ENCODE results near the gene KLHL36. TPM values are rescaled to one million over a fixed set of nuclear protein-coding genes. Genes with fewer than 3 reads are reported as not detected.
"Not testable (repeated sequence)": the region's sequence is repeated elsewhere in the genome, so short reads cannot be mapped to it uniquely, and the experiment has no call there.

KLHL36 gene
- polyA plus RNA-seq, 2 donors = 15.9 to 16.1 TPM

DNA sequence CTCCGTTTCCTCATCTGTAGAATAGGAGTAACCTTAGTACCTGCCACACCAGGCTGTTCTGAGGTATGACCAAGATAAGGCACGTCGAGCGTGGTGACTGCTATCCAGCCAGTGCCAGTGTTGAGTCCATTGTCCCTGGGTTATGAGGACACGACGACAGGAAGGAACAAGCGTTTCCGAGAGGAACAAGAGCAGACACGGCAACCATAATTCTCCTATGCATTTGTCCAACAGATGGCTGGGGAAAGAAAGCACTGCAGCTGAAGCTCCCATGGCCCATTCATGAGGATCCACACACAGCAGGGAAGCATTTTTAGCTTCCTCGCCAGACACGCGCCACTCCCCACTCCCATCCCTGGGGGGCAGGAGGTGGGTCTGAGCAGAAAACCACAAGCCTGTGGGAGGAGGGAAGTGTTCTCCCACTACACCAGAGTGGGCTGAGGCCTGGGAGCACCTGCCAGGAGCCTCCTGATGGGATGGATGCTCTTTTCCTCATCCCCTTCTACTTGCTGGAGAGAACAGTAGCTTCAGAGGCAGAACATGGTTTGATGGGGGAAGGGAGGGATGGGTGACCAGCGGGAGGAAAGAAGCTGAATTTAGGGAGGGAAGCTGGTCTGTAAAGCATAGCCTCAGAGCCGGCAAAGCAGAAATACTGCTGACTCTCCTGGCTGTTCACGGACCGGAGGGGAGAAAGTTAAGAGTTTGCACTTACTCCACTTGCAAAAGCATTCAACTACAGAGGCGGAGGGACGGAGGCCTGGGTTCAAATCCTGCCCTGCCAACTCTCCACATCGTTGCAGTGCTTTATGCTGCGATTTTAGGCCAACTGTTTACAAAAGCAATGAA is 33.1 kb upstream of the KLHL36 start:
- no peaks in the 10 kb centered on the region for H3K27me3 ChIP-seq (ENCODE audit: control insufficient read depth in 1 of 2, insufficient read depth in 2 of 2, low read length in 2 of 2)
- H3K4me1 ChIP-seq (ENCODE audit: control insufficient read depth in 2 of 2, insufficient read depth in 2 of 2, low read length in 1 of 2) = no peaks in the 10 kb centered on the region
- H3K36me3 ChIP-seq (ENCODE audit: control insufficient read depth in 2 of 2, insufficient read depth in 2 of 2, low read length in 1 of 2) = no peaks in the 10 kb centered on the region
- no peak overlapping the region for H3K27ac ChIP-seq (ENCODE audit: low read depth in 2 of 2, low read length in 1 of 2)
- no peaks in the 10 kb centered on the region for H3K9me3 ChIP-seq (ENCODE audit: control insufficient read depth in 2 of 2, insufficient read depth in 1 of 2, low read depth in 1 of 2, low read length in 1 of 2)
- 73 to 78% methylated on average over 20 of the region's 20 CpGs for WGBS, 2 donors
- no peak overlapping the region for H3K4me3 ChIP-seq (ENCODE audit: low read depth in 1 of 2, low read length in 2 of 2)

DNA sequence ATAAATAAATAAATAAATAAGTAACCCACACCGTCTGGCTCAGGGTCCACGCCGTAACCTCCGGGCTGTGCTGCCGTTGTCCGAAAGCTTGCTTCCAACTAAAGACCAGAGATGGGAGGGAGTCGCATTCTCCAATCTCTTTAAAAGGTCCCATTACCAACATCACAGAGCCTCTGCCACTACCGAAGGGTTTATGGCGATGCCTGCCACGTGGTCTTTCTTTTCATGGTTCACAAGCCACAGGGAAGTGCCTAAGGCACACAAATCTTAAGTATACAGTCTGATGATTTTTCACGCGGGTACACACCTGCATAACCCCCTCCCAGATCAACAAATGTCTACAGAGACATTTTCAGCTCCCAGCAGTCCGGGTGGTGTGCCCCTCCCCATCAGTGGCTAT is 31.8 kb upstream of the KLHL36 start:
- no peak overlapping the region for H3K27ac ChIP-seq (ENCODE audit: low read depth in 2 of 2, low read length in 1 of 2)
- no peaks in the 10 kb centered on the region for H3K9me3 ChIP-seq (ENCODE audit: control insufficient read depth in 2 of 2, insufficient read depth in 1 of 2, low read depth in 1 of 2, low read length in 1 of 2)
- no peaks in the 10 kb centered on the region for H3K4me1 ChIP-seq (ENCODE audit: control insufficient read depth in 2 of 2, insufficient read depth in 2 of 2, low read length in 1 of 2)
- WGBS, 2 donors = 29 to 45% methylated on average over 13 of the region's 13 CpGs
- H3K27me3 ChIP-seq (ENCODE audit: control insufficient read depth in 1 of 2, insufficient read depth in 2 of 2, low read length in 2 of 2) = no peaks in the 10 kb centered on the region
- no peaks in the 10 kb centered on the region for H3K36me3 ChIP-seq (ENCODE audit: control insufficient read depth in 2 of 2, insufficient read depth in 2 of 2, low read length in 1 of 2)
- peak overlapping the region in 1 of 2 donors; percentile 75 for H3K4me3 ChIP-seq (ENCODE audit: low read depth in 1 of 2, low read length in 2 of 2)

DNA sequence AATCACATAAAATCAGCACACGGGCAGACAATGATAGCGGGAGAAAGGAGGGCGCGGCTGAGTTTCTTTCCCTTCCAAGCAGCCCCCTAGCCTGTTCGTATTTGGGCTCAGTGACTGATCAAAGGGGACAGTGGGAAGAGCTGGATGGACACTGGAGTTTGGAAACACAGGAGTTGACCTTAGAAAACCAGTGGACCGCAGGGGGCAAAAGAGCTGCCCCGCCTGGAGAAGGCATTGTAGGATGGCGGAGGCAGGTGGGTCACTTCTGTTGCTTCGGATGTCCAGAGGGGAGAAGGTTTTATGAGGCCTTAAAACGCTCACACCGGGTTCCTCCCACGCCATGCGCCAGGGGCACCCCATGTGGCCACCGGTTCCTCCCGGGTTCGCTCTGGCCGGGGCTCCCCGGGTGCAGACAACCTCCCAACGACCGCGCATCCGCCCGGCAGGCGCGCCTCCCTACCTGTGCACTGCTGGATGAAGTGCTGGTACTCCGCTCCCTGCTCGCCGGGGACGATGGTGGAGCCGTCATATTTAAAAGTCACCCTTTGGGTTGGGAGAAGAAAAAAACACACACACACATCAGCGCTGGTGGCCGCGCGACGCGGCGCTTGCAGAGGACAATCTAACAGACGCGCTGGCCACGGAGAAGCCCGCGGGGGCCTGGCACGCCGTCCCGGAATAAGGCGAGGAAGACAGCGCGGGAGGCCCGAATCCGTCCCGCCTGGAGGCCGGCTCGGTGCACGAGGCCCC is 31.1 kb upstream of the KLHL36 start:
- Histone ChIP-seq H3K4me1 (ENCODE audit: control insufficient read depth in 2 of 2, insufficient read depth in 2 of 2, low read length in 1 of 2) (no peaks in the 10 kb centered on the region), H3K27me3 (ENCODE audit: control insufficient read depth in 1 of 2, insufficient read depth in 2 of 2, low read length in 2 of 2) (no peaks in the 10 kb centered on the region), H3K36me3 (ENCODE audit: control insufficient read depth in 2 of 2, insufficient read depth in 2 of 2, low read length in 1 of 2) (no peaks in the 10 kb centered on the region), H3K9me3 (ENCODE audit: control insufficient read depth in 2 of 2, insufficient read depth in 1 of 2, low read depth in 1 of 2, low read length in 1 of 2) (no peaks in the 10 kb centered on the region), H3K4me3 (ENCODE audit: low read depth in 1 of 2, low read length in 2 of 2) (peak overlapping the region; percentile 68 to 75), H3K27ac (ENCODE audit: low read depth in 2 of 2, low read length in 1 of 2) (peak overlapping the region; percentile 62 to 71)
- WGBS, 2 donors = 1 to 4% methylated on average over 54 of the region's 54 CpGs

DNA sequence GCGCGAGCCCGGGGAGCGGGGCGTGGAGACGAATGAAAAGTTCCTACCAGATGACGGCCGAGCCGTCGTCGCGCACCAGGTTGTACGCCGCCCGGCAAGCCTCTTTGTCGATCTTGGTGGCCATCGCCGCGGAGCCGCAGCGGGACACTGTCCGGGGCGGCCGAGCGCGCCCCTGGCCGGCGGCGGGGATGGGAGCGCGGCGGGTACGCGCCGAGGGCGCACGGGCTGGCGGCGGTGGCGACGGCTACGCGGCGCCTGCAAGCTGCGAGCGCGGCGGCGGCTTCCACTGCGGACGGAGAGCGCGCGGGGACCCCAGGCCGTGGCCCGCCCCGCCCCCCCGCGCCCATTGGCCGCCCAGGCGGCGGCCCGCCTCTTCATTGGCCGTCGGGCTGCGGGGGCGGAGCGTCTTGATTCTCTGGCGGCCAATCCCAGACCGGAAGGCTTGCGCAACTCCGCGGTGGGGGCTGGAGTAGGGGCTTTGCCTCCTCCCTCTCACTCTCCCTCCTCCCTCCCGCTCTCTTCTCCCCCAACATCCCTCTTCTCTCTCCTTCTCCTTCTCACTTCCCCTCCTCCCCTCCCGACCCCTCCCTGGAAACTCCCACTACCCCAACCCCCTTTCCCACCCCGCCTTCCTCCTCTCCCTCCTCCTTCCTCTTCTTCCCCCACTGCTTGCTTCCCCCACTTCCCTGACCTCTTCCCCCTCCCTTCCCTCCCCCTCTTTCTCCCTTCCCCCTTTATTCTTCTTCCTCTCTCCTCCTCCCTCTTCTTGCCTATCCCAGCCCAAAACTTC is 30.3 kb upstream of the KLHL36 start, which contains the start of gene COTL1:
Gene COTL1 (minus strand): TSS at position 288 of the 790 bp plus-strand sequence. CDS start 164 bp downstream, at position 124.
- no peaks in the 10 kb centered on the region for H3K36me3 ChIP-seq (ENCODE audit: control insufficient read depth in 2 of 2, insufficient read depth in 2 of 2, low read length in 1 of 2)
- H3K27ac ChIP-seq (ENCODE audit: low read depth in 2 of 2, low read length in 1 of 2) = peak within 1 kb of the TSS; percentile 62 to 71
- 0 to 1% methylated on average over 36 to 76 of the region's 76 CpGs for WGBS, 2 donors
- H3K9me3 ChIP-seq (ENCODE audit: control insufficient read depth in 2 of 2, insufficient read depth in 1 of 2, low read depth in 1 of 2, low read length in 1 of 2) = no peaks in the 10 kb centered on the region
- H3K4me1 ChIP-seq (ENCODE audit: control insufficient read depth in 2 of 2, insufficient read depth in 2 of 2, low read length in 1 of 2) = no peaks in the 10 kb centered on the region
- no peaks in the 10 kb centered on the region for H3K27me3 ChIP-seq (ENCODE audit: control insufficient read depth in 1 of 2, insufficient read depth in 2 of 2, low read length in 2 of 2)
- peak within 1 kb of the TSS; percentile 68 to 75 for H3K4me3 ChIP-seq (ENCODE audit: low read depth in 1 of 2, low read length in 2 of 2)

DNA sequence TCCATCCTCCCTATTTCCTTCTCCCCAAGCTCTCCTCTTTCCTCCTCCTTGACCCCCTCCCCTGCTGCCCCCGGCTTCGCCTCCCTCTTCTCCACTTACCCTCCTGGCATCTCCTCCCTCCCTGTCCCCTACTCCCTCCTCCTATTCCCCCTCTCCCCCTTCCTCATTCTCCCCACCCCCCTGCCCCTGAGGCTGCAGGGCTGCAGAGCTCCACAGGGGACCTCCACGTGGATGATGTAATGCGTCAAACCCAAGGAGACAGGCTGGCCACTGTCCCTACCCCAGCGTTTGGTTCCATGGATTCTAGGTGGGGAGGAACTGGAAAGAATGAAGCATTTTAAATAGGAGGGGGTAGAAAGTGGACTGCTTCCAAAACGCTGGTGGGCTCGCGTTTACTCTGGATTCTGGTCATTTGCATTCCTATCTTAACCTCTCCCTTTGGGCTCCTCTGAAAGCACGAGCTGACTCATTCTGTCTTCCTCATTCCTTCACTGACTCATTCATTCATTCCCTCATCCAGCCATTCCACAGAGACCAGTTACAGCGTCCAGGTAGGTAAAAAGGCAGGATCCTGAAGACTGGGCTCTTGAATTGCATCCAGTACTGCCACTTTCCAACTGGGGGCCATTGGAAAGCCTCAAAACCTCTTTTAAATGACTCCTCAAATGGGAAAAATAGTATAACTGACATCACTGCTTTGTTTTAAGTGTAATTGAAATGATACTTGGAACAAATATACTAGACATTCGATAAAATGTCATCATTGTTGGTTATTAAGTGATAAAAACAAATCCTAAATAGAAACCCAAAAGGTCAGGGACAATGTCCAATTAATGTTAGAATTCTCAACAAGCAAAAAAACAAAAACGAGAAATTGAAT is 29.5 kb upstream of the KLHL36 start:
- H3K36me3 ChIP-seq (ENCODE audit: control insufficient read depth in 2 of 2, insufficient read depth in 2 of 2, low read length in 1 of 2) = no peaks in the 10 kb centered on the region
- H3K27me3 ChIP-seq (ENCODE audit: control insufficient read depth in 1 of 2, insufficient read depth in 2 of 2, low read length in 2 of 2) = no peaks in the 10 kb centered on the region
- WGBS, 2 donors = 26 to 29% methylated on average over 12 of the region's 12 CpGs
- no peaks in the 10 kb centered on the region for H3K4me1 ChIP-seq (ENCODE audit: control insufficient read depth in 2 of 2, insufficient read depth in 2 of 2, low read length in 1 of 2)
- H3K9me3 ChIP-seq (ENCODE audit: control insufficient read depth in 2 of 2, insufficient read depth in 1 of 2, low read depth in 1 of 2, low read length in 1 of 2) = no peaks in the 10 kb centered on the region
- H3K27ac ChIP-seq (ENCODE audit: low read depth in 2 of 2, low read length in 1 of 2) = peak overlapping the region; percentile 6 to 56
- H3K4me3 ChIP-seq (ENCODE audit: low read depth in 1 of 2, low read length in 2 of 2) = no peak overlapping the region

DNA sequence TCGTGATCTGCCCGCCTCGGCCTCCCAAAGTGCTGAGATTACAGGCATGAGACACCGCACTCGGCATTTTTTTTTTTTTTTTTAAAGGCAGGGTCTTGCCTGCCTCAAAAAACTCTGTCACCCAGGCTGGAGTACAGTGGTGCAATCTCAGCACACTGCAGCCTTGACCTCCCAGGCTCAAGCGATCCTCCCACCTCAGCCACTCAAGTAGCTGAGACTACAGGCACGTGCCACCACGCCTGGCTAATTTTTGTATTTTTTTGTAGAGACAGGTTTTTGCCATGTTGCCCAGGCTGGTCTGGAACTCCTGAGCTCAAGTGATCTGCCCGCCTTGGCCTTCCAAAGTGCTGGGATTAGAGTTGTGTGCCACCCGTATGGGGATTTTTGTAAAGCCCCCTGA is 27.4 kb upstream of the KLHL36 start:
- not testable (repeated sequence) for H3K4me3 ChIP-seq (ENCODE audit: low read depth in 1 of 2, low read length in 2 of 2); H3K27me3 ChIP-seq (ENCODE audit: control insufficient read depth in 1 of 2, insufficient read depth in 2 of 2, low read length in 2 of 2); H3K4me1 ChIP-seq (ENCODE audit: control insufficient read depth in 2 of 2, insufficient read depth in 2 of 2, low read length in 1 of 2); H3K36me3 ChIP-seq (ENCODE audit: control insufficient read depth in 2 of 2, insufficient read depth in 2 of 2, low read length in 1 of 2); H3K27ac ChIP-seq (ENCODE audit: low read depth in 2 of 2, low read length in 1 of 2); H3K9me3 ChIP-seq (ENCODE audit: control insufficient read depth in 2 of 2, insufficient read depth in 1 of 2, low read depth in 1 of 2, low read length in 1 of 2)
- WGBS, 2 donors = 81 to 83% methylated on average over 10 of the region's 10 CpGs

DNA sequence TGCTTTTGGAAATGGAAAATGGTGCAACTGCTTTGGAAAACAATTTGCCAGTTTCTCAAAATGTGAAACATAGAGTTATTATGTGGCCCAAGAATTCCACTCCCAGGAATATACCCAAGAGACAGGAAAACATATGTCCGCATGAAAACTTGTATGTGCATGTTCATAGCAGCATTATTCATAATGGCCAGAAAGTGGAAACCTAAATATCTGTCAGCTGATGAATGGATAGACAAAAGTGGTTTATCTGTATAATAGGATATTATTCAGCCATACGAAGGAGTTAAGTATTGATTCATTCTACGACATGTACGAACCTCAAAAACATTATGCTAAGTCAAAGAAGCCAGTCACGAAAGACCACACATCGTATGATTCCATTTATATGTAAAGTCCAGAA is 22.8 kb upstream of the KLHL36 start:
- Histone ChIP-seq H3K27ac (ENCODE audit: low read depth in 2 of 2, low read length in 1 of 2) (no peak overlapping the region), H3K27me3 (ENCODE audit: control insufficient read depth in 1 of 2, insufficient read depth in 2 of 2, low read length in 2 of 2) (no peaks in the 10 kb centered on the region), H3K36me3 (ENCODE audit: control insufficient read depth in 2 of 2, insufficient read depth in 2 of 2, low read length in 1 of 2) (no peaks in the 10 kb centered on the region), H3K4me3 (ENCODE audit: low read depth in 1 of 2, low read length in 2 of 2) (no peak overlapping the region), H3K4me1 (ENCODE audit: control insufficient read depth in 2 of 2, insufficient read depth in 2 of 2, low read length in 1 of 2) (no peaks in the 10 kb centered on the region), H3K9me3 (ENCODE audit: control insufficient read depth in 2 of 2, insufficient read depth in 1 of 2, low read depth in 1 of 2, low read length in 1 of 2) (no peaks in the 10 kb centered on the region)
- 84 to 90% methylated on average over 6 of the region's 6 CpGs for WGBS, 2 donors

DNA sequence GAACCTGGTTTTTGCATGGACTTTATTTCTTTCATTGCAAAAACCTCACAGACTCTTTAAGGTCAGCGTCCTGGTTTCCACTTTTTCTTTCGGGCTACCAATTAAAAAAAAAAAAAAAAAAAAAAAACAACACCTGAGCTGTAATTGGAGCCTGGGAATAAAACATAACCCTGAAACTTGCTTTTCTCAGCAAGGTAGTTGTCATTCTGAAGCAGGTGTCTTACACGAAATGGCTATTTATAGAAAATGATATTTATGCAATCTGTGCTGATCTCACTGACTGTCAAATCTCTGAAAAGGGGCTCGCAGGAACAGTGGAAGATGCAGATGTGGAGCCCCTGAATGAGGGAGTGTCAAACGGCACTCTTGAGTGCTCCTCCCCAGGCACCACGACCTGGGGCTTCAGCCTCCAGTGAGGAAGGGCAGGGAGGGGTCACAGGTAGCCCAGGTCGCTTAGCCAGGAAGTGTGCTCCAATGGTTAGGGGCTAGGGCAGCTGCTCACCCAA is 20.0 kb upstream of the KLHL36 start:
- no peak overlapping the region for H3K27ac ChIP-seq (ENCODE audit: low read depth in 2 of 2, low read length in 1 of 2)
- no peak overlapping the region for H3K4me3 ChIP-seq (ENCODE audit: low read depth in 1 of 2, low read length in 2 of 2)
- H3K9me3 ChIP-seq (ENCODE audit: control insufficient read depth in 2 of 2, insufficient read depth in 1 of 2, low read depth in 1 of 2, low read length in 1 of 2) = no peaks in the 10 kb centered on the region
- H3K4me1 ChIP-seq (ENCODE audit: control insufficient read depth in 2 of 2, insufficient read depth in 2 of 2, low read length in 1 of 2) = no peaks in the 10 kb centered on the region
- H3K36me3 ChIP-seq (ENCODE audit: control insufficient read depth in 2 of 2, insufficient read depth in 2 of 2, low read length in 1 of 2) = no peaks in the 10 kb centered on the region
- no peaks in the 10 kb centered on the region for H3K27me3 ChIP-seq (ENCODE audit: control insufficient read depth in 1 of 2, insufficient read depth in 2 of 2, low read length in 2 of 2)
- WGBS, 2 donors = 69% methylated on average over 7 of the region's 7 CpGs

Measured in esophagus (tissue), 2 donors.